Dedifferentiated amniotic fluid mesenchymal stem cell (primary cell): ENCODE results near the gene OMP.
"Not testable (repeated sequence)": the region's sequence is repeated elsewhere in the genome, so short reads cannot be mapped to it uniquely, and the experiment has no call there.

ENCODE experiments used
- DNase-seq: peaks from one replicate; pipeline ENCODE4 v3.0.0-alpha.2; 2016; ENCODE audit errors: extremely low spot score

OMP gene

DNA sequence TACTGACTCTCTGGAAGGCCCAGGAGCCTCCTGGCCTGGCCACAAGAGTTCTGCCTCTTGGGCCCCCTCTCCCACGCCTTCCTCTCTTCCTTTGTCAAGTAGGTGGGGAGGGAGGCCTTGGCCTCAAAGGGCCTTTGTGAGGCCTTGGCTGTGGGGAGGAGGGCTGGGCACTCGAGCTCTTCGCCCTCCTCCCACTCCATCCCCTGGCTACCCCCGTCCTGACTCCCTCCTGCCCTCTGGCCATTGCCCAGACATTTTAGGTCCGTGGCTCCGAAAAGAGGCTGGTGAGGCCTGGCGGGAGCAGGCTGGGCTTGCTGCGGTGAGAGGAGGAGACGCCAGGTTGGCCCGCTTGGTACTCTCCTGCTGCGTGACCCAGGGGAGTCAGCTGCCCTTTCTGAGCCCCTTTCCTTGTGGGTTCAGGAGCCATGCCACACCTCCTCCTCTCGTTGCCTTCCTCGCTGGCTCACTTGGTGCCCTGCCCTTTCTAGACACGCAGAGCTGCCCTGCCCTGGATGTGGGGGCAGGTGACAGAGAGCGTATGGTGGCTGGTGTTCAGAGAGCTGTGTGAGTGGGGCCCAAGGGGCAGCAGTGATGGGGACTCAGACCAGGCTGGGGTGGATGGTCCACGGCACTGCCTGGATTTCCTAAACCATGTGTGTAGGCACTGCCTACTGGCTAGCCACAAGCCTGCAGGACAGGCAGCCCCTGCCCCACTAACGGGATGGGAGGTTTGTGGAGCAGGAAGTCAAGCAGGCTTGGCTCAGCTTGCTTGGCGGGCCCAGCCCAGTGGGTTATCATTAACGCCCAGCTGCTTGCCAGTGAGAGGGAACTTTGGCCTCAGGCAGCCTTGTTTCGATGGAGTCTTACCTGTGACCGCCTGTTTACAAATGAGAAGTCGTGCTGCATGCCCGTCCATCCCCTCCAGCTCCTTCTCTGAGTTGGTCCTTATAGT is 15.8 kb upstream of the OMP start:
- DNase-seq, result no peak

DNA sequence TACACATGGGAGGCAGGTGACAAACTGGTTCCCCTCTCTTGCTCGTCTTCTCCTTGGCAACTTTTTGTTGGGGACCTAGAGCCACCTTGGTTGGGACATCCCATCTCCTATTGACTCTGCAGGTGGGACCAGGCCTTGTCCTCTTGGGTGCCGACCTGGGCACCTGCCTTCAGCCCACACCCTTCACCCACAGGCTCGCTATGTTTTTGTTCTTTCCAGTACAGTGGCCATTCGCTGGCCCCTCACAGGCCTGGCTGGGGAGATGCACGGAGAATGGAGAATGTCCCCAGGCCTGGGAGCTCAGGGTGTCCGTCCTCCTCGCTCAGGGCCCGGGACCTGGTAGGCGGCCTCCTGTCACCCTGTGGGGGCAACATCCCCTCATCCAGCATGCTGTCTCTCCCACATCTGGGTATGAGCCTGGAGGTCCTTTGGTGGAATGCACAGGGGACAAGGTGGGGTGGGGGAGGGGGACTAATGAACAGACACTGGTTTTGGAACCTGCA is 14.9 kb upstream of the OMP start:
- DNase-seq, result no peak

DNA sequence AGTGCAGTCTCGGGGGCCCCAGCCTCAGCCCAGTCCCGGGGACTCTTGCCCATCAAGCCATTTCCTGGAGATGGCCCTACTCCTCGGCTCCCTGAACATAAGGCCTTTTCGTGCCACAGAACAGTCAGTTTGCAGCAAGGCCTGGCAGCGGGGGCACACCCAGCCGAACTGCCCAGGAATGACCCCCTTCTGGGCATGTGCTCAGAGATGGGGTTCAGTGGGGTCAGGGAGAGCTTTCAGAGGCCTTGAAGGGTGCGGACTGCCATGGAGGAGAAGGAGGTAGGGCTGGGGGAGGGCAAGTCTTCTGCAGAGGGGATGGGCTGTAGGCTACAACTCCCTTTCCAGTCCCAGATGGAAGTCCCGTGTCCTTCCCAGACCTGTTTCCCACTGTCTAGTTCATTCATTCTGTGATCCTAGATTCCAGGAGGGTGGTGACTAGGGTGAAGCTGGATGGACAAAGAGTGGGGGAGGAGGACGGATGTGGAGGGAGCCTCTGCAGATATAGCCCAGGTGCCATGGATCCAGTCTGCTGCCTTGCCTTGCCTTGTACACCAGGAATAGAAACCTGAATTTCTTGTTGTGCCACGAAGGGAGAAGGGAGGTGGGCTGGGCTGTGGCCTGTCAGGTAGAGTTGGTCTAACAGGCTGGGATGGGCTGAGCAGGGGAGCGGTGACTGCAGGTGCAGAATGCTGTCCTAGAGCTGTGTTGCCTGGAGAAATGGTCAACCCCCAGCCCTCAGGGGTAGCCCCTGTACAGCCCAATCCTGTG is 14.2 kb upstream of the OMP start:
- DNase-seq, result no peak

DNA sequence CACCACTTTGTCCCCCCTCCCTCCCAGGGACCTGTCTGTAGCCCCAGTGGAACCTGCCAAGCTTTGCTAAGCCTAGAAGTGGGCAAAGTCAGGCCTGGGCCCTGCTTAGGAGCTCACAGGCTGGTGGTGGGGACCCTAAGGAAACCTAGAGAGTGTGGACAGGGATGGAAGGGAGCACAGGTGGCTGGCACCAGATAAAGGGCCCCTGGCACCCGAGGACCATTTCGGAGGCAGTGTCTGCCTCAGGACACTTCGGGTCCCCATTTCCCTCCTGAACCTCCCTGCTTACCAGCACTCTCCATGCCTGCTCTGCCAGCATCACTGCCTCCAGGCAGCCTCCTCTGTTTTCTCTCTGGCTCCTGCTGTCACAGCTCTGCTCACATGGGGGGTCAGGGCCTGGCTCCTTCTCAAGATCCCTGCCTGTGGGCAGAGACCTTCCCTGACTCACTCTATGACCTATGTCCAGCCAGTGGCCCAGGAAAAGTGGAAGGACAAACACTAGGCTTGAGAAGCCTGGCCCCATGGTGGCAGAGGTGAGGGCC is 13.6 kb upstream of the OMP start:
- DNase-seq, result no peak

DNA sequence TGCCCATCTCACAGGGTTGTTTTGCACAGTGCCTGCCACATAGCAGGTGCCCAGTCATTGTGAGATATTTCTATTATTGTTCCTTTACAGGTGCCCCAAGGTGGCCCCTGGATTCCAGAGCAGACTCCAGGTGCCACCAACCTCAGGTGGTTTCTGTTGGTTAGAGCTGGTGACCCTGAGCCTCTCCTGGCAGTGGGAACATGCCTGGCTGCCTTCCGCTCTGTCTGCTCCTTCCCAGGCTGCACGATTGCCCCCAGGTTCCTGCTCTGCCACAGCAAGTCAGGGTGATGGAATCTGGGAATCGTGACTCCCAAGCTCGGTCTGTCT is 12.6 kb upstream of the OMP start:
- no peak for DNase-seq

DNA sequence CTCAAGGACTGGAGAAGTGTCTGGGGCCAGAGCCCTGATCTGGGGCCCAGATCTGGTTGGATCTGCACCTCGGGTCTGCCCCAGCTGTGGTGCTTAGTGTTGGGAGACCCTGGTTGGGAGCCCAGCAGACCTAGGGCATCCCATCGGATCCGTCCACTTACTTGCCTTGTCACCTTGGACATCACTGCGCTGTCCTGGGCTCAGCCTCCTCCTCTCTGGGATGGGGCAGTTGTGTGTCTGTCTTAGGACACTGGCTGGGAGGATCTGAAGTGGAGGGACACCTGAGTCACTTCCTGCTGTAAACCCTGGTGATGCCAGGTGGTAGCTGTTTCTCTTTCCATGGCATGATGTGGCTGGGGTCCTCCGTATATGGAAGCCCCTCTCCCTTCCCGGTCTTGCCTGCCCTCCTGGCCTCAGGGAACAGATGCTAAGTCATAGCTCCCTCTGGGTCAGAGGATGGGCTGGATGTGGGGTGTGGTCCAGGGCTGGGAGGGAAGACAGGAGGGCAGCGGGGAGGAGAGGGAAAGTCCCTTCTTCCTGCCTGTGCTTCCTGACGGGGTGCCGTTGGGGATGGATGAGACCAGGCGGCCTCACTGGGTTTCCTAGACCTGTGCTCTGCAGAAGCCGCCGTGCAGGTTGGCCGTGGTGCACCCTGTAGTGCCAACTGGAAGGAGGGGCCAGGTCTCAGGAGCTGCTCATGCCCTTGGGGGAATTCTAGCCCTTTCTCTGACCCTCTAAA is 12.1 kb upstream of the OMP start:
- no peak for DNase-seq

DNA sequence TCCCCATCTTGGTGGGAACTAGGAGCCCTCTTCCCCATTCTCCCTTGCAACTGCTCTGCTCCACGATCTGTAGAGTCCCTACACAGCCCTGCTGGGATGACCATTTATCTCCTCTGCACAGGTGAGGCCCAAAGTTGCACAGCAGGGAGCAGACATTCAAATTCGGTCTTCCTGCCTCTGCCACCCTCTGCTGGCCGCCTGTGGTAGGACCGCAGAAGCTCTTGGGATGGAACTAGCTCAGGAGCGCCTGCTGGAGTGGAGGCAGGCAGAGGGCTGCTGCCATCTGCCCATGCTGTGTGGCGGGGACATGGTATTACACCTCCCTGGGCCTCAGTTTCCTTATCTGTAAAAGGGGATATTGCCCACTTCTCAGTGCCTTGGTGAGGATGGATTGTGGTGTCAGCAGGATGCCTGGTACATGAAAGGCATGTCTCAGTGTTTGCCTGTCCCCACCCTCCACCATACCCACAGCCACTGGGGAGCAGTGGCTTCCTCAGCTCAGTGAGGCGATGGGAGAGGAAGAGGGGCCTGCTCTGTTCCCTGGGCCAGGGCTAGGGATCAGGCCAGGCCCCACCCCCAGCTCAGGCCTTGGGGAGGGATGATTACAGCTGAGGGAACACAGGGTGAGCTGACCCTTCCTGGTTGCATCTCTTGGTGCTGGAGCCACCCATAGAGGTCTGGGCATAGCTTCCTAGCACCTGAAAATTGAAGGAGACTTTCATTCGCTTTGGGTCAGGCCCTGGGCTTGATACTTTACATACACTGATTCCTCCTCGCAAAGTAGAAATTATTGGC is 11.3 kb upstream of the OMP start:
- peak; percentile 45 for DNase-seq

DNA sequence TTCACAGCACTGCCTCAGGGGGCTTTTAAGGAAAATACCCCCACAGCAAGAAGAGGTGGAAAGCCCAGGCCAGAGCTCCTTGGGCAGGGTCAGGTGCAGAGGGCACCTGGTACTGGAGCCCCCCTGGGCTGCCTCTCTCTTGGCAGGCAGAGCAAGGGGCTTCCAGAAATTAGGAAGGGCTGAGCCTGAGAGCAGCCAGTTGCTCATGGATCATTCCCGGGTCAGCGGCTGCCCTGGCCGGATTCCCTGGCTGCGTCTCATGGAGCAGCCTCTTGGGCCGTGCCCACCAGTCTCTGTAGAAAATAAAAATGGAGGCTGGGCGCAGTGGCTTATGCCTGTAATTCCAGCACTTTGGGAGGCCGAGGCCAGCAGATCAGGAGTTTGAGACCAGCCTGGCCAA is 10.3 kb upstream of the OMP start:
- no peak for DNase-seq

DNA sequence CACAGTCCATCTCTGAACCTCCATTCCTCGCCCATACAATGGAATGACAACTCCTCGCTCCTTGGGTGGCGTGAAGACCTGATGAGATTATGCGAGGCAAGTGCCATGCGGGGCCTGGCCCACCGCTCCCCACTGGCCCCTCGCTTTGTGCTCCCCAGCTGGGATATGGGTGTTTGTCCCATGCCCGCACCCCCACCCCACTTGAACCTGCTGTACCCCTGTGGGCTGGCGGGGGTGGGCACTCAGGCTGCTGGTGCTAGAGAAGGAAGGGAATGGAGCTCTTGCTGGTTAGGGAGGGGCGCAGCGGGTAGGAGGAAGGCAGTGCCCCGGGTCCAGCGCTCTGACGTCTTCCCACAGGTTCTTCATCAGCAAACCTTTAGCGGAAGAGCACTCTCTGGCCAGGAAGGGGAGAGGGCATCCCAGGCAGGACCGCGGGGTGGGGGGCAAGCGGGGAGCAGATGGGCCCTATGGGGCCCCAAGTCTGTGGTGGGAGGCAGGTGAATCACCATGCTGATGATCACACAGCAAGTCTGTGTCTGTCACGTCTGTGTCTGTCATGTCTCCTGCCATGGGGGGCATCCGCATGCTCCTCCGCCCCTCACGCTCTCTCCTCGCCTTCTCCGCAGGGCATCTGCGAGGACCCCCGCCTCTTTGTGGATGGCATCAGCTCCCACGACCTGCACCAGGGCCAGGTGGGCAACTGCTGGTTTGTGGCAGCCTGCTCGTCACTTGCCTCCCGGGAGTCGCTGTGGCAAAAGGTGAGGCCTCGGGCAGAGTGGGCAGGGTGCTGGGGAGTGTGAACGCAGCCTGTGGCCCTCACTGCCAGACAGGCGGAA is 9.4 kb upstream of the OMP start:
- DNase-seq, result no peak

DNA sequence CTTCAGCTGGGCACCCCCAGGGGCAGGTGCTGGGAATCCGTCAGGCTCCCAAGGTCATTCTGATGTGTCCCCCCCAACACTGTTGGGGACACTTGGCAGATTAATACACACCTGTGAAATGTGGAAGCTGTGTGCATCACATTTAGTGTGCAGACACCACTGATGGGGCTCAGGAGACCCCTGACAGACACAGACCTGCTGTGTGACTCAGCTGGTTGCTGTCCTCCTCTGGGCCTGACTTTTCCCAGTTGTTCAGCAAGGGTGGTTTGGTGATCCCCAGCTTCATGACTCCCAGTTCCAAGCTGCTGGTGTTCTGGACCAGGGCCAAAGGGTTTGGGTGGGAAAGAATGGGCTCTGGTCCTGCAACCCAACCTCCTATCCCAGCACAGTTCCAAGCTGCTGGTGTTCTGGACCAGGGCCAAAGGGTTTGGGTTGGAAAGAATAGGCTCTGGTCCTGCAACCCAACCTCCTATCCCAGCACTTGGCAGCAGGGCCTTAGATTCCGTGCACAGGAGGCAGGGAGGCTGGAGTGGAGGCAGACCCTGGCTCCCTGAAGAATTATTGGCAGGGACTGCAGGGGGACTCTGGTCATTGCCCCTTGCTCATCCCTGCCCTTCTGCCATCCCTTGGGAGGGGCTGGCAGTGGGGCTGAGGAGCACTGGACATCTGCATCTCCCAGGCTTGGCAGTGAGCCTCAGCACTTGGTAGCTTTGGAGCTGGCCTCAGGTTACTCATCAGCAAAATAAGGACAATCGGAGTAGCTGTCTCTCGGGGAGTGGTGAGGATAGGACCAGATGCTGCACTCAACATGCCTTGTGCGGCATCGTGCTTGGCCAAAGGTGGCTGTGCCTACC is 8.4 kb upstream of the OMP start:
- DNase-seq, result no peak

DNA sequence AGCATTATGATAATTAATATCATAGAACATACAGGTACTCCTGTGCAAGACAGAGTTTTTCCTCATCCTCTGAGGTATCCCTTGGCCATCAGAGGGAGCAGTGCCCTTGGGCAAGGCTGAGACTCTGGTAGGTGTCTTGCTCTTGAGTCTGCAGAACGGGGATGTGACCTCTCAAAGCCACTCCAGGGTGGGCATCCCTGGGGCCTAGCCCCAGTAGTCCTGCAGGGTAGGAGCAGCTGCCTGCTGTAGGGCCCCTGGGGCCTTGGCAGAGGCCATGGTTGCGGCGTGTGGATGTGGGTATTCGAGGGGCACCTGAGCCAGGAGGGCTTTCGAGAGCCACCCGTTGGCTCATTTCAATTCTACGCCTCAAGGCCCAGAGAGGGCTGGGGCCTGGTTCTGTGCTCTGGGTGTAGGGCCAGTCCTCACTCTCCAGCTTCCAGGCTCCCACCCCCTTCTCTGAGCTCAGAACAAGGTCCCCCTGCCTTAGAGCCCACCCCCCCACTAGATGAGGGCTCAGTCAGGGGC is 7.7 kb upstream of the OMP start:
- DNase-seq, result no peak

DNA sequence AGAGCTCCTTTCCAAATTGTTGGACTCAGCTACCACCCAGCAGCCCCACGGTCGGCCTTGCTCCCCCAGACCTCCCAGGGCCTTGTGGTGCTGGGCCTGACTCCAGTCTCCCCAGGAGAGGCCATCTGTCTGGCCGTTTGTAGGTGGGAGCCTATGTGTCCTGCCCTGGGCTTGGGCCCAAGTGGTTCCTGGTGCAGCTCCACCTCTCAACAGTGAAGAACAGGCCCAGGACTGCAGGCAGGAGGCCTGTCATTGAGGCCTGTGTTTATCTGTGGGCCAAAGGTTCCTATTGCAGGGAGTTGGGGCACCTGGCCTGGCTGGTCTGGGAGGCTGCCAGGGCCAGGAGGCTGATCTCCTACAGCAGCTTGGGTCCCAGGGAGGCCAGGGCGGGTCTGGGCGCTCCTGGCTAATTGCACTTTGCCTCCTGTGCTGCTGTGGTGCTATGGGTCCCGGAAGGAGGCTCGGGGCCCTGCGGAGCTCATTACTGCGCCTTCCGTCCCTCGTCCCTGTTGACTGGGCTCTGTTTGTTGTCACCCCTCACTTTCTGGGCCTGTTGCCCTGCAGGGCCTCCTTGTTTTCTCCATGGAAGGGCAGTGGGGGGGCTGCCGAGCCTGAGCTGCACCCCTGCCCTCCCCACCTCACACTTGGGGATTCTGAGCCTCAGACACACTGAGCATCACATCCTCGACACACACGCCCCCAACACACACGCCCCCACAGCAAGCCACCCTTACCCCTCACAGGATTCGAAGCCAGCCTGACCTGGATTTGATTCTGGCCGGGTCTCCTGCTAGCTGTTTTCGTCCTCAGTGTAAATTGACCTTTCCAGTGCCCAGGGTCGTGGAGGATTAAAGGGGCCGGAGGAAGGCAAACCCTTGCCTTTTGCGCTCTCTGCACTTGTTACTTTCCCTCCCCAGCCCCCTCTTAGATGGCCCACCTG is 6.8 kb upstream of the OMP start:
- no peak for DNase-seq

DNA sequence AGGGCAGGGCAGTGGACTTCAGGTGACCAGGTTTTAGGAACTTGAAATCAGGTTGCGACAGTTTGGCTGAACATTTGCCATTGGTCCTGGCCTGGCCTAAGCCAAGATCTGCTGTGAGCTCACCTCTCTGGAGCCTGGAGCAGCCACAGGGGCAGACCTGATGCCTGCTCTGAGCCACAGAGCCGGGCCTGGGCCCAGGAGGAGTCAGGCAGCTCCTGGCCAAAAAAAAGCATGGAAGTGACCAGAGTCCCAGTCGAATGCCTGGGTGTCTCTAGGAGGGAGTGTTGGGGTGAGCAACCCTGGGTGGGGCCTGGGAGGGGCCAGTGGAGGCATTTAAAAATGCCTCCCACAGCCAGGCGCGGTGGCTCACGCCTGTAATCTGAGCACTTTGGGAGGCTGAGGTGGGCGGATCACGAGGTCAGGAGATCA is 6.0 kb upstream of the OMP start:
- no peak for DNase-seq

DNA sequence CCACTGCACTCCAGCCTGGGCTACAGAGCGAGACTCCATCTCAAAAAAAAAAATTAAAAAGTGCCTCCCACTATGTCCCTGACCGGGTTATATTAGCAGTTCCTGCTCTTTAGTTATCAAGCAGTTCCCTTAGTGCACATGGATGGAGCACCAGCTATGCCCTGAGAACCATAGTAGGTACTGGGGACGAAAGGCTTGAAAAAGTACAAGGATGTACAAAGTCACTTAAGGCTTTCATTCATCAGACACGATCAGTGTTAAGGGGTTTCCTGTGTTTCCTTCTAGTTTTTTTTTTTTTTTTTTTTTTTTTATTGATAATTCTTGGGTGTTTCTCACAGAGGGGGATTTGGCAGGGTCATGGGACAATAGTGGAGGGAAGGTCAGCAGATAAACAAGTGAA is 5.5 kb upstream of the OMP start:
- DNase-seq, result not testable (repeated sequence)

DNA sequence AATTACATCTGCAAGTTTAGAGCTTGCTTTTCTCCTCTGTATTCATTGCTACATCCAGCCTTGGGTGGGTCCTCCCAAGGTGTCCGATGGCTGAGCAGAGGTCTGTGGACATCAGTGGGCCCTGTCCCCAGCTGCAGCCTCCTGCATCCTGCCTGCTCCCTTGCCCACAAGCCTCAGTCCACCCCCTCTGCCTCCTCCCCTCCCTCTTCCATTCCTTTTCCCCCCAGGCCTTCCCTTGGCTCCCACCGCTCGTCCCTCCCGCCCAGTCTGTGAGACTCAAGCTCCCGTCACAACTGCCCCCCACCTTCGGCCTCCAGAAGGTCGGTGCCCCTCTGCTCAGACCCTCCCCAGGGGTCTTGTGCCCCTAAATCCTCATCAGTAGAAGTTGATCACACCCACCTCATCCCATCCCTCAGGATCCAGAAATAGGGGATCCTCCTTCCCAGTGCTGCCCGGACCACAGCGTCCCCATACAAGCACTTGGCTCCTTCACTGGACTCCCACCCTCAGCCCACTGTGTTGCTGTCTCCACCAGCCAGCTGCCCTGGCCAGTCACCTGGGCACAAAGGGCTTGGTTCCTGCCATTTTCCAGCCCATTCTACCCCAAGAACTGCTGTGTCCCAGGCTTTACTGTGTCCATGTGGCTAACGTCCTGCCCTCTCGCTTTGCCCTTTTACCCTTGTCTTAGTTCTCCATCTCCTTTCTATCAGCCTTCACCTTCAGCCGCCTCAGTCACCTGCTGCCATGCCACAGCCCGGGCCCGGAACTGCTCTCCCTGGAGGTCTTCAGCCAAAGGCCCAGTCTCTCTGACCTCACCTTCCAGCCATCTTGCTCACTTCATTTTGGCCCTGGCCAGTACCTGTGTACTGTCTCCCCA is 2.2 kb upstream of the OMP start:
- no peak for DNase-seq

DNA sequence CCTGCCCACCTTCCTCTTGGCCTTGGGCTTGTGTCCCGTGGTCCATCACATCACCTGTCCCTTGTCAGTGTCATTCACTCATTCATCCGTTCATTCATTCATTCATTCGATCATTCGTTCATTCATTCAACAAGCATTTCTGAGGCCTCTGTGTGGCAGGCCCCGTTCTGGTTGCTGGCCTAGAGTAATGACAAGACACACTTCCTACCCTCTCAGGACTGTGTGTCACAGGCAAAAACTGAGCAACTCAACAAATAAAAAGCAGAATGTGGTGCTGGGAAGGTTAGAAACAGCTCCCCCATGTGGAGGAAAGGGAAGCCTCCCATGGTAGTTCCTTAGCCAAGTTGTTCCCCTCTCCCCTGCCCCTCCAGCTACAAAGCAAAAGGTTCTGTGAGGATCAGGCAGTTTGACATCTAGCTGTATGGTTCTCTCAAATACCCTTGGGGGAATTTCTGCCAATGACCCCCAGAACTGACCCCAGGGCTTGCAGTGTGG is 1.6 kb upstream of the OMP start:
- DNase-seq, result no peak

DNA sequence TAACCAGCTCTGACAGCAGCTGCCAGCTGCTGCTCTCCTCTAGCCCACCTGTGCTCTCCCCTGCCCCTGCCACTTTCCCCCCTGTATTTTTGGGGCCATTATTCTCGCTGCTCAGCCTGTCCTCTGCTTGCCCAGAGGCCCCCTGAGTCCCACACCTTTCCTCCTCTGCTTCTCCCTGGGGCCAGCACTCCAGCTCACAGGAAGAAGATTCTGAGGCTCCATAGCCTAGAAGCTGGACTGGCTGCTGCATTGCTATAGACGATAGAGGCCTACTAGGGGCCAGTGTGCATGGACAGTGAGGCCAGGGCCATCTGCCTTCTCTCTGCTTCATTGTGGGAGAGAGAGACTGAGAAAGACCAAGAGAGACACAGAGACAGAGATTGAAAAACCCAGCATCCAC is 679 bp downstream of the OMP start:
- no peak for DNase-seq
